Measurements from ENCODE around the gene MYO5A.

The MYO5A gene

GRCh38 chr15:52288051-52288942, 240.4 kb downstream of the MYO5A start (continued):
- TF ChIP-seq, protein P1, sequence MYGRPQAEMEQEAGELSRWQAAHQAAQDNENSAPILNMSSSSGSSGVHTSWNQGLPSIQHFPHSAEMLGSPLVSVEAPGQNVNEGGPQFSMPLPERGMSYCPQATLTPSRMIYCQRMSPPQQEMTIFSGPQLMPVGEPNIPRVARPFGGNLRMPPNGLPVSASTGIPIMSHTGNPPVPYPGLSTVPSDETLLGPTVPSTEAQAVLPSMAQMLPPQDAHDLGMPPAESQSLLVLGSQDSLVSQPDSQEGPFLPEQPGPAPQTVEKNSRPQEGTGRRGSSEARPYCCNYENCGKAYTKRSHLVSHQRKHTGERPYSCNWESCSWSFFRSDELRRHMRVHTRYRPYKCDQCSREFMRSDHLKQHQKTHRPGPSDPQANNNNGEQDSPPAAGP (tag by site-specific recombination; IDR thresholded peaks at IDR 0.05), result peak; percentile 42; the same call in 1 of the 2 replicates
- peak; percentile 36; the same call in 1 of the 2 replicates for TF ChIP-seq EGR2 (tag by site-specific recombination; IDR thresholded peaks at IDR 0.05; ENCODE audit: low read depth)
- TF ChIP-seq, protein P2, sequence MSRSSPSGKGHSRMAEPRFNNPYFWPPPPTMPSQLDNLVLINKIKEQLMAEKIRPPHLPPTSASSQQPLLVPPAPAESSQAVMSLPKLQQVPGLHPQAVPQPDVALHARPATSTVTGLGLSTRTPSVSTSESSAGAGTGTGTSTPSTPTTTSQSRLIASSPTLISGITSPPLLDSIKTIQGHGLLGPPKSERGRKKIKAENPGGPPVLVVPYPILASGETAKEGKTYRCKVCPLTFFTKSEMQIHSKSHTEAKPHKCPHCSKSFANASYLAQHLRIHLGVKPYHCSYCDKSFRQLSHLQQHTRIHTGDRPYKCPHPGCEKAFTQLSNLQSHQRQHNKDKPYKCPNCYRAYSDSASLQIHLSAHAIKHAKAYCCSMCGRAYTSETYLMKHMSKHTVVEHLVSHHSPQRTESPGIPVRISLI (tag by site-specific recombination; IDR thresholded peaks at IDR 0.05), result no peak
- TF ChIP-seq ZNF335 (tag by site-specific recombination; conservative IDR thresholded peaks at IDR 0.05), result 0 out of 2 replicates have a peak, but pooled peaks have one; percentile 24

DNA sequence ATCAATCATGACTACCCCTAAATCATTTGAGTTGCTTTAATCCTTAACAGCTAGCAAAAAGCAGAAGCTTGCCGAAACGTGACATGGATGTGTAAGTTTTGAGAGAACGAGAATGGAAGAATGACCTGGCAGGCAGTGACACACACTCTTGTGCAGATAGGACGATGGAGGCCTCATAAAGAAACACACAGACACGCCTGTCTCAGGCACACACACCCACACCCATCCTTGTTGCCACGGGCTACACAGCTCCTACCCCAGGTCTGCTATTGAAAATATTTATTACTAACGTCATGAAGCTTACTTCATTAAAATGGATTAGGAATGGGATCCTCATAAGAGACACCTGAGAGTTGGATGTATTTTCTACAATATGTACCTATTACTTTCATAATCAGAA, 241.6 kb downstream of the MYO5A start:
- Histone ChIP-seq H3K9me3 (ENCODE audit: control insufficient read depth, insufficient read depth, low read depth, low read length) (no peaks in the 10 kb centered on the region), H3K36me3 (ENCODE audit: control insufficient read depth in 2 of 2, insufficient read depth in 1 of 2, low read length in 2 of 2) (peaks cover 0 to 10% of the 10 kb centered on the region in 2 experiments; a peak in 2 of 3 replicates), H3K27ac (ENCODE audit: extremely low read depth, low read depth, low read length) (no peak overlapping the region), H3K4me1 (ENCODE audit: control insufficient read depth, insufficient read depth, low read length) (peaks cover 2% of the 10 kb centered on the region; the same call in 1 of the 2 replicates), H3K4me3 (ENCODE audit: low read depth, low read length) (no peak overlapping the region)
- POLR2A ChIA-PET, result no interaction called here
- CTCF ChIA-PET, result no interaction called here
- TF ChIP-seq ZFP37 (tag by site-specific recombination; IDR thresholded peaks at IDR 0.05) (no peak), EGR2 (tag by site-specific recombination; IDR thresholded peaks at IDR 0.05; ENCODE audit: low read depth) (no peak), ZNF350 (tag by site-specific recombination; IDR thresholded peaks at IDR 0.05) (no peak), ZNF660 (tag by site-specific recombination; IDR thresholded peaks at IDR 0.05) (no peak), ZBTB11 (tag by site-specific recombination; conservative IDR thresholded peaks at IDR 0.05; ENCODE audit: low read depth) (no peak), ZNF157 (tag by site-specific recombination; IDR thresholded peaks at IDR 0.05) (no peak), ZNF302 (tag by site-specific recombination; IDR thresholded peaks at IDR 0.05; ENCODE audit: low read depth) (no peak), ZNF747 (tag by site-specific recombination; IDR thresholded peaks at IDR 0.05) (no peak), ZNF621 (tag by site-specific recombination; IDR thresholded peaks at IDR 0.05) (no peak)
- TF ChIP-seq, protein P3, sequence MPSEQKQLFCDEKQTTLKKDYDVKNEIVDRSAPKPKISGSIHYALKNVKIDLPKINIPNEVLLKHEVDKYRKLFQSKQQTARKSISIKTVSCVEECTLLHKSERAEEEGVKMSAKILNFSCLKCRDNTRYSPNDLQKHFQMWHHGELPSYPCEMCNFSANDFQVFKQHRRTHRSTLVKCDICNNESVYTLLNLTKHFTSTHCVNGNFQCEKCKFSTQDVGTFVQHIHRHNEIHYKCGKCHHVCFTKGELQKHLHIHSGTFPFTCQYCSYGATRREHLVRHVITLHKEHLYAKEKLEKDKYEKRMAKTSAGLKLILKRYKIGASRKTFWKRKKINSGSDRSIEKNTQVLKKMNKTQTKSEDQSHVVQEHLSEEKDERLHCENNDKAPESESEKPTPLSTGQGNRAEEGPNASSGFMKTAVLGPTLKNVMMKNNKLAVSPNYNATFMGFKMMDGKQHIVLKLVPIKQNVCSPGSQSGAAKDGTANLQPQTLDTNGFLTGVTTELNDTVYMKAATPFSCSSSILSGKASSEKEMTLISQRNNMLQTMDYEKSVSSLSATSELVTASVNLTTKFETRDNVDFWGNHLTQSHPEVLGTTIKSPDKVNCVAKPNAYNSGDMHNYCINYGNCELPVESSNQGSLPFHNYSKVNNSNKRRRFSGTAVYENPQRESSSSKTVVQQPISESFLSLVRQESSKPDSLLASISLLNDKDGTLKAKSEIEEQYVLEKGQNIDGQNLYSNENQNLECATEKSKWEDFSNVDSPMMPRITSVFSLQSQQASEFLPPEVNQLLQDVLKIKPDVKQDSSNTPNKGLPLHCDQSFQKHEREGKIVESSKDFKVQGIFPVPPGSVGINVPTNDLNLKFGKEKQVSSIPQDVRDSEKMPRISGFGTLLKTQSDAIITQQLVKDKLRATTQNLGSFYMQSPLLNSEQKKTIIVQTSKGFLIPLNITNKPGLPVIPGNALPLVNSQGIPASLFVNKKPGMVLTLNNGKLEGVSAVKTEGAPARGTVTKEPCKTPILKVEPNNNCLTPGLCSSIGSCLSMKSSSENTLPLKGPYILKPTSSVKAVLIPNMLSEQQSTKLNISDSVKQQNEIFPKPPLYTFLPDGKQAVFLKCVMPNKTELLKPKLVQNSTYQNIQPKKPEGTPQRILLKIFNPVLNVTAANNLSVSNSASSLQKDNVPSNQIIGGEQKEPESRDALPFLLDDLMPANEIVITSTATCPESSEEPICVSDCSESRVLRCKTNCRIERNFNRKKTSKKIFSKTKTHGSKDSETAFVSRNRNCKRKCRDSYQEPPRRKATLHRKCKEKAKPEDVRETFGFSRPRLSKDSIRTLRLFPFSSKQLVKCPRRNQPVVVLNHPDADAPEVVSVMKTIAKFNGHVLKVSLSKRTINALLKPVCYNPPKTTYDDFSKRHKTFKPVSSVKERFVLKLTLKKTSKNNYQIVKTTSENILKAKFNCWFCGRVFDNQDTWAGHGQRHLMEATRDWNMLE (tag by site-specific recombination; conservative IDR thresholded peaks at IDR 0.05; ENCODE audit: low read depth), result no peak

Data from HEK293 (cell line).